H4 (cell line): ENCODE data around the gene EME1. TPM values are rescaled to one million over a fixed set of nuclear protein-coding genes. Genes with fewer than 3 reads are reported as not detected.
"Not testable (repeated sequence)": the region's sequence is repeated elsewhere in the genome, so short reads cannot be mapped to it uniquely, and the experiment has no call there.

Source experiments
- DNase-seq: peaks from one replicate; pipeline ENCODE4 v3.0.0-alpha.2; 2015; ENCODE audit warnings: low spot score
- total RNA-seq: library from RNA; depleted of rRNA; stranded (reverse); fragments of >200 nt; shearing (Covaris generic); gene quantifications from 2 replicates; pipeline ENCODE4 v1.2.3, GENCODE V29; 2014; rRNA removed

The EME1 gene
- total RNA-seq, 1 experiment from 2014 or later, result 9.4 TPM

DNA sequence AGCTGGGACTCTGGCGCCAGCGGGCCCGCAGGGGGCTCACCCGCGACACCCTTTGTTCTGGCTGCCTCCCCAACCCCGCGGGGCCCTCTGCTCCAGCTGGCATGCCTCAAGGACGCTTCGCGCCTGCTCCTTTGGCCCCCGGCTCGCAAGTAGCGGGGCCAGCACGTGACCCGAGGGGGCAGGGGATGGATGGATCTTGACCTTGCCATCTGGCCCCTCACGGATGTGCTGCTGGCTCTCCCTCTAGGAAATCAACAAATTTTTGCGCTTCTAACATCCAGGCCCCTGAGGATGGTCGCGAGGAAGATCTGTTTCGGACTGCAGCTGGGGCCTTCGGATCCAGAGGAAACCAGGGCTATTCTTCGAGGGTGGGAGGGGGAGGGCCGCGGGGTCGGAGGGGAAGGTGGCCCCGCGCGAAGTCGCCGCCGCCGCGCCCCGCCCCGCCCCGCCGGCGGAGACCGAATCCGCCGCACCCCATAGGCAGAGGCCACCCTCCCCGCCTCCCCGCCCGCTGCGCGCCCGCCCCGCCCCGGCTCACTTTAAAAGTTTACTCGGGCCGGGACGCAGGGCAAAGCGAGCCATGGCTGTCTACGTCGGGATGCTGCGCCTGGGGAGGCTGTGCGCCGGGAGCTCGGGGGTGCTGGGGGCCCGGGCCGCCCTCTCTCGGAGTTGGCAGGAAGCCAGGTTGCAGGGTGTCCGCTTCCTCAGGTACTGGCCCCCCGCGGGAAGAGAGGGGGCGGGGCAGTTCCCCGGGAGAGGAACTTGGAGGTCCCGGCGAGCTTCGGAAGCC lies 52.8 kb downstream of the EME1 start, which contains the start of gene ACSF2:
Gene ACSF2, plus strand, starts transcription at position 537 of the 790 bp plus-strand sequence. Its CDS starts 44 bp downstream, at position 581.
- DNase-seq, result peak; percentile 40

DNA sequence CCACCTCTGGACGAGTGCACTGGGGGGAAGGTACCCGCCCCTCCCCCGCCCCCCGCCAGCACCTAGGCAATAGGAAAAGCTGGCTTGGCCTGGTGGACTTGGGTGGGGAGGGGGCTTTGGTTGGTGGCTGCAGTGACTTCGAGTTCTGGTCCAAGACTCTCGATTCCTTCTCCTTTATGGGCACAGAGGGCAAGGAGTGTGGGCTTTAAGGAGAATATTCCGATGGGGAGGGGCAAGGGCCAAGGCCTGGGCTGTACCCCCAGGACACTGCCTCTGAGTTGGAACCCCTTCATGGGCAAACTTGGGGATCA lies 53.4 kb downstream of the EME1 start:
- no peak for DNase-seq

DNA sequence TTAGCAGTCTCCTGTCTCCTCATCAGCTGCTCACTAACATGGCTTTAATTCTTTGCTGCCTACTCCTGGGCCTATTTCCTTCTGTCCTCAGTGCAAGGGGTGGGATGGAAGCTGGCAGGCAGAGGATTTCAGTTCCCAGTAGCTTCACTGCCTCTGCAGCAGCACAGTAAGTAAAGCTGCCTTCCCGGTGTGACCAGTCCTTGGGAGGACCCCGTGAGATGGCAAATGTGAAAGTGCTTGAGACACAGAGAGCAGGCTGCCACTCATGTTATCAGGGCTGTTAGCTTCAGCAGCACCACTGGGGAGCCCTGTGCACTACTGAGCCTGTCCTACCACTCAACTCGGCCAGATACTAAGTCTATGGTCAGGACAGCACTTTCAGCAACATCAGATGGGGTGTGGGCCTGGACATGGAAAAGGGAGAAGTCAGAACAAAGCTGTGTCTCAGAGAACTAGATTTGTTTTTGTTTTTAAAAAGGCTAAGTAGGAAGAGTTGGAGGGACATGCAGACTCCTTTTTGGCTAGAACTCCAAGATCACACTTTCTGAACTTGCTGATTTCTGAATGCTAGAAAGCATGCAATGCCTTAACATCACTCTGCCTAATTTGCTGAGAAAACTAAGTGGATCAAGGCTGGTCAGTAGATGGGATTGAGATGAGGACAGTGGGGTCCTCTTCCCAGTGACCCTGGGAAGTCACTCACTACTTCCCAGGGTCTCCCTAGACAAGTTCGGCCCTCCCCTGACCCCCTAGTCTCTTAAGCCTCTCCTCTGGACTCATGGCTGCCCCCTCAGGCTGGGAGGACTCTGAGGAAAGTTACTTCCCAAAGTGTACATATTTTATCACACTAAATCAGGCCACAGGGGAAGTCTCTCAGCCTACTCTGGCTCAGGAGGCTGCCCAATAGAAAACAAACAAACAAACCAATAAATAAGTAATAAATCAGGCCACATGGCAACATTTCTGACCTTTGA lies 54.1 kb downstream of the EME1 start:
- DNase-seq, result peak; percentile 55

DNA sequence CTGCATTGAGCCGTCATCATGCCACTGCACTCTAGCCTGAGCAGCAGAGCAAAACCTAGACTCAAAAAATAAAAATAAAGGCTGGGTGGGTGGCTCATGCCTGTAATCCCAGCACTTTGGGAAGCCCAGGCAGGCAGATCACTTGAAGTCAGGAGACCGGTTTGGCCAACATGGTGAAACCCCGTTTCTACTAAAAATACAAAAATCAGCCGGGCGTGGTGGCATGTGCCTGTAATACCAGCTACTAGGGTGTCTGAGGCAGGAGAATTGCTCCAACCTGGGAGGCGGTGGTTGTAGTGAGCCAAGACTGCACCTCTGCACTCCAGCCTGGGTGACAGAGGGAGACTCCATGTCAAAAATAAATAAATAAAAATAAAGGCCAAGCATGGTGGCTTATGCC lies 55.1 kb downstream of the EME1 start:
- not testable (repeated sequence) for DNase-seq

DNA sequence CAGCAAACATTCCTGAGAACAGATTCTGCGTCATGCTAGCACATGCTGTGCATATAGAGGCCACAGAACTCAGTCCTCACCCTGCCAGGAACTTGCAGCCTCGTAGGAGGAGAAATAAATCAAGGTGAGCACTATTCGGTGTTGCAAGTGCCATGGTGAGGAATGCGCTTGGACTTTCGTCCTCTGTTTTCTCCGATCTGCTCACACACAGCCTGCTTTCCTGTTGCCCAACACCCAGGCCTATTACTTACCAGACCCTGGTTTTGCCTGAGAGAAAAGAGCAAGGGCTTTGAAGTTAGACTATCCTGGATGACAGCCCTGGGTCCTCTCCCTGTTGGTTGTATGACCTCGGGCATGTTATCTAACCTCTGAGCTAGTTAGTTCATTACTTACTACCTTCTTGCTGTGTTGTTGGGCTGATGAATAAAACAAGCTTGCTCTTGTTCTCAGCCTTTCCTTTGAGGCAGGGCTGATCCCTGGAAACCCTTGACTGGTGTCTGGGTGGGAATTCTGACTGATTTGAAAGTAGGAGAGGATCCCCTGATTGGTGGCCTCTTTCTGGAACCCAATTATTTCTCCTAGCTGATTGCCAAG lies 55.9 kb downstream of the EME1 start:
- DNase-seq, result no peak

DNA sequence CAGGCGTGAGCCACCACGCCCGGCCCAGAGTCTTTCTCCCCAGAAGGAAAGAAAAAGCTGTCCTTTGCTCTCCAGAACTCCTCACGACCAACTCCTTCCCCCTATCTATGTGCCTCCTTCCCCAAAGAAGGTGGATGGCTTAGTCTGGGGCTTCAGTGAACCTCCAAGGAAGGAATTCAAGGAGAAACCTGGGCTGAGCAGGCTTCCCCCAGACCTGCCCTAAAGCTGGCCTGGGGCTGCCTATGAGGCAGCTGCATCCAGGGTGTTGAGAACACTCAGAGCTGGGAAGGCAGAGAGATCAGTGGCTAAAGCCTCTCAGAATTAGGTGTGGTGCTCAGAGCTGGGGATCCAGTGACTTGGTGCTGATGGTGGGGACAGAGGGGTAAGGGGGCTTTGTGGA lies 56.8 kb downstream of the EME1 start:
- DNase-seq, result no peak

Other genes starting within 250 kb of the EME1 start
- gene SAMD14, start 243.1 kb upstream of the EME1 start, total RNA-seq, result 0.70 and 1.2 TPM in 2 replicates
- gene PPP1R9B, start 222.6 kb upstream of the EME1 start, total RNA-seq, result 16.3 and 18.5 TPM in 2 replicates
- gene SGCA, start 207.2 kb upstream of the EME1 start, total RNA-seq, result 0.45 TPM in 1 of 2 replicates, not detected in the other
- 11.1 and 25.7 TPM in 2 replicates for gene COL1A1, start 171.6 kb upstream of the EME1 start, total RNA-seq
- 5.6 and 7.4 TPM in 2 replicates for gene TMEM92, start 98.8 kb upstream of the EME1 start, total RNA-seq
- gene XYLT2, start 27.1 kb upstream of the EME1 start, total RNA-seq, result 21.0 and 22.3 TPM in 2 replicates
- 179 and 180 TPM in 2 replicates for gene MRPL27, start within 50 bp of the EME1 start, total RNA-seq
- 201 and 234 TPM in 2 replicates for gene LRRC59, start 24.3 kb downstream of the EME1 start, total RNA-seq
- gene ACSF2, start 53.0 kb downstream of the EME1 start, total RNA-seq, result 26.5 and 47.2 TPM in 2 replicates
- not detected in 2 replicates for gene CHAD, start 95.7 kb downstream of the EME1 start, total RNA-seq
- gene RSAD1, start 105.6 kb downstream of the EME1 start, total RNA-seq, result 18.7 and 19.3 TPM in 2 replicates
- not detected in 2 replicates for gene MYCBPAP, start 135.2 kb downstream of the EME1 start, total RNA-seq
- not detected in 2 replicates for gene EPN3, start 159.5 kb downstream of the EME1 start, total RNA-seq
- gene SPATA20, start 173.9 kb downstream of the EME1 start, total RNA-seq, result 88.7 and 104 TPM in 2 replicates
- gene CACNA1G, start 187.5 kb downstream of the EME1 start, total RNA-seq, result 0.97 and 1.7 TPM in 2 replicates